Epithelial cell of proximal tubule (primary cell): ENCODE data around the gene NTM. TPM values are rescaled to one million over a fixed set of nuclear protein-coding genes. Genes with fewer than 3 reads are reported as not detected.

ENCODE experiments used
- DNase-seq: peaks from one replicate; pipeline ENCODE4 v3.0.0-alpha.2; 2011; ENCODE audit warnings: low read depth
- H3K4me3 ChIP-seq: 2 replicates; pipeline ENCODE4 v1.5.1; 2011; ENCODE audit warnings: low read depth, mild to moderate bottlenecking, low read length
- total RNA-seq: library from RNA; depleted of rRNA; stranded (reverse); fragments of >200 nt; gene quantifications from 2 replicates; pipeline ENCODE4 v1.2.3, GENCODE V29; 2015
- TF ChIP-seq, protein P1 (sequence below): conservative IDR thresholded peaks from 2 replicates; pipeline ENCODE4 v1.5.1; 2012; ENCODE audit warnings: low read depth, mild to moderate bottlenecking, low read length

NTM gene
- total RNA-seq, 1 donor from 2014 or later = 5.3 TPM

DNA sequence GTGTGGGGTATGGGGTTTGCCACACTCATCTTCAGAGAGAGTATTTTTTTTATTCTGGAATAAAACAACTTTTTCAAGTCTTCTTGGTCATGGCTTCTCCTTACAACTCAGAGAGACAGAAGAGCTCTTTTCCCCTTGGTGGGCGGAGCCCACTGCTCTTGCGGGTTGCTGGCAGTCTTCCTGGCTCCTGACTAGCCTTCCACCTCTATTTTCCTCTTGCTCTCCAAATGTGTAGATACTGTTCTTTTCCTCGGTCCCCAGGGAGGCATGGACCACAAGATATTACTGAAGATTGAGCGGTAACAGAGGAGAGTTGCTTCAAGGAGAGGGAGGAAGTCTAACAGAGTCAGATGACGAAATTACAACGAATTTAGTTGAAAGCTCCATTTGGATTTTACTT, 210.6 kb downstream of the NTM start:
- no peak for DNase-seq
- no peak overlapping the region for H3K4me3 ChIP-seq
- TF ChIP-seq, protein P1, sequence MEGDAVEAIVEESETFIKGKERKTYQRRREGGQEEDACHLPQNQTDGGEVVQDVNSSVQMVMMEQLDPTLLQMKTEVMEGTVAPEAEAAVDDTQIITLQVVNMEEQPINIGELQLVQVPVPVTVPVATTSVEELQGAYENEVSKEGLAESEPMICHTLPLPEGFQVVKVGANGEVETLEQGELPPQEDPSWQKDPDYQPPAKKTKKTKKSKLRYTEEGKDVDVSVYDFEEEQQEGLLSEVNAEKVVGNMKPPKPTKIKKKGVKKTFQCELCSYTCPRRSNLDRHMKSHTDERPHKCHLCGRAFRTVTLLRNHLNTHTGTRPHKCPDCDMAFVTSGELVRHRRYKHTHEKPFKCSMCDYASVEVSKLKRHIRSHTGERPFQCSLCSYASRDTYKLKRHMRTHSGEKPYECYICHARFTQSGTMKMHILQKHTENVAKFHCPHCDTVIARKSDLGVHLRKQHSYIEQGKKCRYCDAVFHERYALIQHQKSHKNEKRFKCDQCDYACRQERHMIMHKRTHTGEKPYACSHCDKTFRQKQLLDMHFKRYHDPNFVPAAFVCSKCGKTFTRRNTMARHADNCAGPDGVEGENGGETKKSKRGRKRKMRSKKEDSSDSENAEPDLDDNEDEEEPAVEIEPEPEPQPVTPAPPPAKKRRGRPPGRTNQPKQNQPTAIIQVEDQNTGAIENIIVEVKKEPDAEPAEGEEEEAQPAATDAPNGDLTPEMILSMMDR = no peak

DNA sequence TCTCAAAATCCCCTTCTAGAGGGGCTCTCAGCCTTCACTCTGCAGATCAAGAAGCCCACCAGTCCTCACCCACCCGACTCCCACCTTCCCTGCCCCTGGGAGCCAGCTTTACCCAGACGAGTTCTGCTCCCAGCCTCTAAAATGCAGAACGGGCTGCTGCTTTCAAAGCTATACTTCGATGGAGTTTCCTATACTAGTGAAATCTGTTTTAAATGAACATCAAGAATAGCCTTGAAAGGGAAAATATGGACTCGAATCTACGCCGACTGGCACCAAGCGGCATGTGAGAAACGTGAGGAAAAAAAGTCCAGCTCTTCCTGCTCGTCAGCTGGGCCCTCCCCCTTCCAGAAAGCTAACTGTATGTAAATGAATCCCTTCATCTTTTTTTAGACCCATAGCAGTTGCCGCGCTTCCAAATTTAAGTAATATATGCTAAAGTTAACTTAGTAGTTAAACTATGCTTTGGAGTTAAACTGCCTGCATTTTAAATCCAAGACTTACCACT, 211.7 kb downstream of the NTM start:
- DNase-seq = no peak
- TF ChIP-seq, protein P1 = no peak

DNA sequence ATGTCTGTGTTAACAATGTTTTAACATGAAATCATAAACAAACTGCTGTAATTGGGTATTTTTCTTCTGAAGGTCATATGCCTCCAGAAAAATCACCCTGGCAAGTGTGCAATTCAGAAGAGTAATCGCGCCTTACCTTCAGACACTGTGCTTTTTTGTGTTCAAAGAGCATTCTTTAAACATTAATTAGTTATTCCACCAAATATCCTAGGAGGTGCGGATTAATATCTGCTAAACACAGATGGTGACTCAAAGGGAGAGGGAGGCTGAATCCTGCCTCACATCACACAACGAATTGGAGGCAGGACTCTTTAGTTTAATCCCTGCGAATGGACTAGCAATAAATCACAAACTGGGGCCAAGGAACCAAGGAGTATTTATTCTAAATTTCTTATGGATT, 213.0 kb downstream of the NTM start:
- no peak overlapping the region for H3K4me3 ChIP-seq
- no peak for DNase-seq
- TF ChIP-seq, protein P1 = no peak

More for the DNA sequence above, 211.7 kb downstream of the NTM start:
- H3K4me3 ChIP-seq = no peak overlapping the region

DNA sequence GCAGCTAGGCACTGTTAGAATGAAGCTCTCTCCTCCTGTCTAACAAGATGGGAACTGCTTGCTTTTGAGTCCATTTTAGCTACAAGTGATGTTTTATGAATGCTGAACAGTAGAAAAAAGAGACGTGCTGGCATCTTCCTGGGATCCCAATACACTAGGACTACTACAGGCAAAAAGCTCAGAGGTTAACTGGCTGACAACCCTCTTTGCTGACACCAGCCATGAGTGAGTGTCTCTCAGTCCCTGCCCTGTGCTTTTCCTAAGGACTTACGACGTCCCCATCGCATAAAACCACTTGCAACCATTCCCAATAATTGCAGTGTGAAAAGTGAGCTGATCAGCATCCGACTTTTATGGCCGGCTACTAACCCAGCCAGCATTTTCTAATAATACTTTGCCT, 213.5 kb downstream of the NTM start:
- no peak for DNase-seq
- TF ChIP-seq, protein P1 = no peak
- H3K4me3 ChIP-seq = no peak overlapping the region

DNA sequence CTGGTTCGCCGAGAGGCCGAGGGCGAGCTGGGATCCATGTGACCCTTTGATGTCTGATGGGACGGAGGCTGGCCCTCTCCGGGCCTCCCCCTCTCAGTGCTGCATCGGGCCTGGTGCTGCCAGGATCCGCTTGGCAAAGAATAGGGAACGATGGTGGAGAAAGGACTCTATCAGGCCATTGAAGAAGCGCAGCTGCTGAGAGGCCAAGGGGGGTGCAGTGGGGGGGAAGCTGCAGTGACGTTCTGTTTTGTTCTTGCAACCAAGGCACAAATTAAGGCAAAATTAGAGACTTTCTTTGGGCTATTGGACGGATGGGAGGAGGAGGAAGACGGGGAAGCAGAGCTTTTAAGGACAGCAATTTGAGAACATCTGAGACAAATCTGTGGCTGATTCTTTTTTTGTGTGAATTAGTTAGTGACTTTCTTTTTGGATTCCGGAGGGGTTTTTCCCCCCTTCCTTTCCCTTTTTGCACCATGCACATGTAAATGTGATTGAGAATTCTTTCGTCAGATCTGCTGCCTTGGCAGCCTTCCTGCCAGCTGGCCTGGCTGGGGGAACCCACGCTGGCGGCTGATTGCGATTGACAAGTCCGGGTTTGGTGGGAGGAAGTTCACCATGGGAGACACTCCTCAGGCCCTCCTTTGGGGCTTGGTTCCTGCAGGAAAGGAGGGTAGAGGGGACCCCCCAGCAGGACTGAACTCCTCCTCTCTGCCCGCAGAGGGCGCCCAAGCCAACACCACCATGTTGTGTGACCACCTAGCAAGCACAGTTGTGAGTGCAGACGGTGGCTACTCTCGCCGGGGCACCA, 214.6 kb downstream of the NTM start:
- TF ChIP-seq, protein P1 = peak; percentile 24
- no peak overlapping the region for H3K4me3 ChIP-seq
- DNase-seq = no peak

DNA sequence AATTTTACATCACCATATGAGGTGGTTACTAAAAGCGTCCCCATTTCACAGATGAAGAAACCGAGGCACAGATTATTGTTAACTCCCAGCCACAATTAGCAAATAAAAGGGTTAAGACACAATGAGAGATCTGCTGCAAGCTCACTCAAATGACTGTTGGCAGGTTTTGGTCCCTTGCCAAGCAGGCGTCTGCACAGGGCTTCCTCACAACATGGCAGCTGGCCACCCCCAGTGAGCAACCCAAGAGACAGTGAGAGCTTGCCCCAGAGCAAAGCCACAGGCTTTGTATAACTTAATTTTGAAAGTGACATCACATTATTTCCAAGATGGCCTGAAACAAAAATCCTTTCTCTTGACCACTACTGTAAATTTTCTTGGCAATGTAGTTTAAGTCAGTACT, 217.6 kb downstream of the NTM start:
- TF ChIP-seq, protein P1 = no peak
- DNase-seq = no peak
- no peak overlapping the region for H3K4me3 ChIP-seq

DNA sequence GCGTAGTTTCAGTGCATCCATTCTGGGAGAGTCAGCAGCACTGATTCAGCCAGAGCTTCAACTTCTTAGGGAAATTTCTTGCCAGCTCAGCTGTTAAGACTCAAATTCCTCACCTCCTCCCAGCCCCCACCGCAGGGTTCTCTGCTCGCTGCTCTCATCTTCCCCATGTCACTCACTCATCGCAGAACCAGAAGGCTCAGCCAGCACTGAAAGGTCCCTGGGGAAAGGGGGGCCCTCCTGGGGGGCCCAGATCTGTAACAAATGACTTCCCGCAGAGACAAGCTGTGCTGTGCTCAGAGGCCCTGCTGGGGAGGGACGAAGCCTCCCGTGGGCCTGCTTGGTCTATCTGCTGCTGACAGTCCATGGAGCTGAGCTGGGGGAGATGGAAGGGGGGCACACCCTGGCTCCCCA, 220.6 kb downstream of the NTM start:
- TF ChIP-seq, protein P1 = no peak
- no peak overlapping the region for H3K4me3 ChIP-seq
- no peak for DNase-seq
